HepG2 (cell line): ENCODE measurements around the gene SFXN1. TPM values are rescaled to one million over a fixed set of nuclear protein-coding genes. Genes with fewer than 3 reads are reported as not detected.

Experiments used
- MAFG ChIP-seq: sonication (generic); formaldehyde crosslinking; IDR thresholded peaks from 2 replicates; pipeline ENCODE4 v1.5.1; 2020; ENCODE audit warnings: mild to moderate bottlenecking, missing genetic modification reagents
- RBAK ChIP-seq: sonication (generic); formaldehyde crosslinking; IDR thresholded peaks from 2 replicates; pipeline ENCODE4 v1.5.1; 2020; ENCODE audit warnings: mild to moderate bottlenecking, missing genetic modification reagents
- XBP1 ChIP-seq: sonication (generic); formaldehyde crosslinking; IDR thresholded peaks from 2 replicates; pipeline ENCODE4 v1.5.0; 2020; ENCODE audit warnings: missing genetic modification reagents
- ZNF263 ChIP-seq: sonication (generic); formaldehyde crosslinking; IDR thresholded peaks from 2 replicates; pipeline ENCODE4 v1.4.0; 2020; ENCODE audit warnings: missing genetic modification reagents
- ZSCAN25 ChIP-seq: sonication (generic); formaldehyde crosslinking; IDR thresholded peaks from 2 replicates; pipeline ENCODE4 v1.8.0; 2022; ENCODE audit warnings: mild to moderate bottlenecking, missing genetic modification reagents
- polyA plus RNA-seq, 8 experiments: library from polyadenylated mRNA; depleted of rRNA in 3 of 8; stranded (reverse) in 7 of 8; unstranded in 1 of 8; fragments of >200 nt; fragmentation: Illumina TruSeq in 4 of 8; extraction: Trizol in 4 of 8; gene quantifications; 2 replicates each; pipeline versions ENCODE4 v1.2.1 to v1.2.3, GENCODE V29; 2011 to 2016; ENCODE audit warnings: low read depth in 4 of 8, missing spikeins in 1 of 8, mixed read lengths in 1 of 8; ENCODE audit not compliant: insufficient read depth in 1 of 8
- total RNA-seq, 5 experiments: library from RNA; depleted of rRNA; stranded (reverse); fragments of >200 nt; fragmentation: Illumina TruSeq; extraction: Trizol; gene quantifications; 2 replicates each; pipeline ENCODE4 v1.2.3, GENCODE V29; 2016; ENCODE audit warnings: low read depth in 1 of 5
- TF ChIP-seq, protein P1 (sequence below): sonication (generic); formaldehyde crosslinking; IDR thresholded peaks from 2 replicates; pipeline ENCODE4 v1.4.0; 2020; ENCODE audit warnings: missing genetic modification reagents
- TF ChIP-seq, protein P2 (sequence below): sonication (generic); formaldehyde crosslinking; IDR thresholded peaks from 2 replicates; pipeline ENCODE4 v1.5.1; 2020; ENCODE audit warnings: mild to moderate bottlenecking, missing genetic modification reagents, borderline replicate concordance
- TF ChIP-seq, protein P3 (sequence below): sonication (generic); formaldehyde crosslinking; IDR thresholded peaks from 2 replicates; pipeline ENCODE4 v1.4.0; 2020; ENCODE audit warnings: missing genetic modification reagents, mild to moderate bottlenecking, borderline replicate concordance

The SFXN1 gene
- total and polyA plus RNA-seq, 2 of the 13 experiments (the other 11 are each of a cell fraction or from before 2014, with no cell fraction given) = 122 to 135 TPM

DNA sequence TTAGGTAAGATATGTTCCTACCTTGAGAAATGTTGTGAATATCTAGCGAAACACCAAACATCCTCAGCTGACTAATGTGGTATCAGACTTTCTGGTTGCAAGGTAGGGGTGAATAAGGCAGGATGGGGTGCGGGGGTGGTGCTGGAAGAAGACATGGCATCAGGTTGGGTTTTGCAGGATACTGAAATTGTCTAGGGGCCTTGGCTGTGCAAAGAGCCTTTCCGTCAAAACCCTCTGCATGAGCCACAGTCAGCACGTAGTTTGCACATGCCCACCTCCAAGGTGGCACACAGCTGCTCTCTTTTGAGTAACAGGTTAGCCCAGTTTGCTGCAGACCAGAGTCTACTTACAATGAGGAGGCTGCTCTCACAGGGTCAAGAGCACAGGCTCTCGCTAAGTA lies 42.0 kb downstream of the SFXN1 start (continued):
- TF ChIP-seq ZNF263 (CRISPR knock-in tag) (no peak), RBAK (no peak), ZSCAN25 (CRISPR knock-in tag) (no peak), MAFG (CRISPR knock-in tag) (no peak), XBP1 (CRISPR knock-in tag) (no peak)
- TF ChIP-seq, protein P1, sequence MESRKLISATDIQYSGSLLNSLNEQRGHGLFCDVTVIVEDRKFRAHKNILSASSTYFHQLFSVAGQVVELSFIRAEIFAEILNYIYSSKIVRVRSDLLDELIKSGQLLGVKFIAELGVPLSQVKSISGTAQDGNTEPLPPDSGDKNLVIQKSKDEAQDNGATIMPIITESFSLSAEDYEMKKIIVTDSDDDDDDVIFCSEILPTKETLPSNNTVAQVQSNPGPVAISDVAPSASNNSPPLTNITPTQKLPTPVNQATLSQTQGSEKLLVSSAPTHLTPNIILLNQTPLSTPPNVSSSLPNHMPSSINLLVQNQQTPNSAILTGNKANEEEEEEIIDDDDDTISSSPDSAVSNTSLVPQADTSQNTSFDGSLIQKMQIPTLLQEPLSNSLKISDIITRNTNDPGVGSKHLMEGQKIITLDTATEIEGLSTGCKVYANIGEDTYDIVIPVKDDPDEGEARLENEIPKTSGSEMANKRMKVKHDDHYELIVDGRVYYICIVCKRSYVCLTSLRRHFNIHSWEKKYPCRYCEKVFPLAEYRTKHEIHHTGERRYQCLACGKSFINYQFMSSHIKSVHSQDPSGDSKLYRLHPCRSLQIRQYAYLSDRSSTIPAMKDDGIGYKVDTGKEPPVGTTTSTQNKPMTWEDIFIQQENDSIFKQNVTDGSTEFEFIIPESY (CRISPR knock-in tag) = no peak
- TF ChIP-seq, protein P2, sequence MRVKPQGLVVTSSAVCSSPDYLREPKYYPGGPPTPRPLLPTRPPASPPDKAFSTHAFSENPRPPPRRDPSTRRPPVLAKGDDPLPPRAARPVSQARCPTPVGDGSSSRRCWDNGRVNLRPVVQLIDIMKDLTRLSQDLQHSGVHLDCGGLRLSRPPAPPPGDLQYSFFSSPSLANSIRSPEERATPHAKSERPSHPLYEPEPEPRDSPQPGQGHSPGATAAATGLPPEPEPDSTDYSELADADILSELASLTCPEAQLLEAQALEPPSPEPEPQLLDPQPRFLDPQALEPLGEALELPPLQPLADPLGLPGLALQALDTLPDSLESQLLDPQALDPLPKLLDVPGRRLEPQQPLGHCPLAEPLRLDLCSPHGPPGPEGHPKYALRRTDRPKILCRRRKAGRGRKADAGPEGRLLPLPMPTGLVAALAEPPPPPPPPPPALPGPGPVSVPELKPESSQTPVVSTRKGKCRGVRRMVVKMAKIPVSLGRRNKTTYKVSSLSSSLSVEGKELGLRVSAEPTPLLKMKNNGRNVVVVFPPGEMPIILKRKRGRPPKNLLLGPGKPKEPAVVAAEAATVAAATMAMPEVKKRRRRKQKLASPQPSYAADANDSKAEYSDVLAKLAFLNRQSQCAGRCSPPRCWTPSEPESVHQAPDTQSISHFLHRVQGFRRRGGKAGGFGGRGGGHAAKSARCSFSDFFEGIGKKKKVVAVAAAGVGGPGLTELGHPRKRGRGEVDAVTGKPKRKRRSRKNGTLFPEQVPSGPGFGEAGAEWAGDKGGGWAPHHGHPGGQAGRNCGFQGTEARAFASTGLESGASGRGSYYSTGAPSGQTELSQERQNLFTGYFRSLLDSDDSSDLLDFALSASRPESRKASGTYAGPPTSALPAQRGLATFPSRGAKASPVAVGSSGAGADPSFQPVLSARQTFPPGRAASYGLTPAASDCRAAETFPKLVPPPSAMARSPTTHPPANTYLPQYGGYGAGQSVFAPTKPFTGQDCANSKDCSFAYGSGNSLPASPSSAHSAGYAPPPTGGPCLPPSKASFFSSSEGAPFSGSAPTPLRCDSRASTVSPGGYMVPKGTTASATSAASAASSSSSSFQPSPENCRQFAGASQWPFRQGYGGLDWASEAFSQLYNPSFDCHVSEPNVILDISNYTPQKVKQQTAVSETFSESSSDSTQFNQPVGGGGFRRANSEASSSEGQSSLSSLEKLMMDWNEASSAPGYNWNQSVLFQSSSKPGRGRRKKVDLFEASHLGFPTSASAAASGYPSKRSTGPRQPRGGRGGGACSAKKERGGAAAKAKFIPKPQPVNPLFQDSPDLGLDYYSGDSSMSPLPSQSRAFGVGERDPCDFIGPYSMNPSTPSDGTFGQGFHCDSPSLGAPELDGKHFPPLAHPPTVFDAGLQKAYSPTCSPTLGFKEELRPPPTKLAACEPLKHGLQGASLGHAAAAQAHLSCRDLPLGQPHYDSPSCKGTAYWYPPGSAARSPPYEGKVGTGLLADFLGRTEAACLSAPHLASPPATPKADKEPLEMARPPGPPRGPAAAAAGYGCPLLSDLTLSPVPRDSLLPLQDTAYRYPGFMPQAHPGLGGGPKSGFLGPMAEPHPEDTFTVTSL (CRISPR knock-in tag) = no peak
- TF ChIP-seq, protein P3, sequence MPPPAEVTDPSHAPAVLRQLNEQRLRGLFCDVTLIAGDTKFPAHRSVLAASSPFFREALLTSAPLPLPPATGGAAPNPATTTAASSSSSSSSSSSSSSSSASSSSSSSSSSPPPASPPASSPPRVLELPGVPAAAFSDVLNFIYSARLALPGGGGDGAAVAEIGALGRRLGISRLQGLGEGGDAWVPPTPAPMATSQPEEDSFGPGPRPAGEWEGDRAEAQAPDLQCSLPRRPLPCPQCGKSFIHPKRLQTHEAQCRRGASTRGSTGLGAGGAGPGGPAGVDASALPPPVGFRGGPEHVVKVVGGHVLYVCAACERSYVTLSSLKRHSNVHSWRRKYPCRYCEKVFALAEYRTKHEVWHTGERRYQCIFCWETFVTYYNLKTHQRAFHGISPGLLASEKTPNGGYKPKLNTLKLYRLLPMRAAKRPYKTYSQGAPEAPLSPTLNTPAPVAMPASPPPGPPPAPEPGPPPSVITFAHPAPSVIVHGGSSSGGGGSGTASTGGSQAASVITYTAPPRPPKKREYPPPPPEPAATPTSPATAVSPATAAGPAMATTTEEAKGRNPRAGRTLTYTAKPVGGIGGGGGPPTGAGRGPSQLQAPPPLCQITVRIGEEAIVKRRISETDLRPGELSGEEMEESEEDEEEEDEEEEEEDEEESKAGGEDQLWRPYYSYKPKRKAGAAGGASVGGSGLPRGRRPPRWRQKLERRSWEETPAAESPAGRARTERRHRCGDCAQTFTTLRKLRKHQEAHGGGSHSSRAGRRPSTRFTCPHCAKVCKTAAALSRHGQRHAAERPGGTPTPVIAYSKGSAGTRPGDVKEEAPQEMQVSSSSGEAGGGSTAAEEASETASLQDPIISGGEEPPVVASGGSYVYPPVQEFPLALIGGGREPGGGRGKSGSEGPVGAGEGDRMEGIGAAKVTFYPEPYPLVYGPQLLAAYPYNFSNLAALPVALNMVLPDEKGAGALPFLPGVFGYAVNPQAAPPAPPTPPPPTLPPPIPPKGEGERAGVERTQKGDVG (CRISPR knock-in tag) = no peak
